MCF 10A (cell line): Measurements from ENCODE around the gene RAB37. TPM values are rescaled to one million over a fixed set of nuclear protein-coding genes. Genes with fewer than 3 reads are reported as not detected.

Source experiments
- BruUV-seq: library from RNA; stranded (reverse); fragments of 400-500 nt; replicated peaks from 2 replicates; lab custom pipeline; 2021; lab: Mats Ljungman, UMichigan
- CTCF ChIA-PET: fragments of 300-600 bp; sonication (Branson Sonifier 250); formaldehyde crosslinking; extraction: SDS; loops from one replicate; lab custom pipeline; 2021; ENCODE audit warnings: antibody characterized with exemption, inconsistent platforms; lab: Yijun Ruan, JAX
- POLR2A ChIA-PET: fragments of 300-600, 350-650 bp; sonication (Branson Sonifier 250); formaldehyde crosslinking; extraction: SDS; loops from one replicate; lab custom pipeline; 2020; ENCODE audit warnings: antibody characterized with exemption, inconsistent platforms; lab: Yijun Ruan, JAX
- DNase-seq: peaks from one replicate; pipeline ENCODE4 v3.0.0-alpha.2; 2018; ENCODE audit not compliant: unreplicated experiment
- H3K27ac Mint-ChIP-seq: one replicate; pipeline ENCODE4 v1.8.0; 2022; ENCODE audit warnings: mild to moderate bottlenecking, low read depth, mixed read lengths; ENCODE audit not compliant: unreplicated experiment
- H3K27me3 Mint-ChIP-seq: one replicate; pipeline ENCODE4 v1.8.0; 2022; ENCODE audit warnings: mixed read lengths; ENCODE audit not compliant: insufficient read depth, unreplicated experiment
- H3K36me3 Mint-ChIP-seq: one replicate; pipeline ENCODE4 v1.8.0; 2022; ENCODE audit warnings: mild to moderate bottlenecking, moderate library complexity, mixed read lengths; ENCODE audit not compliant: insufficient read depth, unreplicated experiment
- H3K4me1 Mint-ChIP-seq: one replicate; pipeline ENCODE4 v1.8.0; 2022; ENCODE audit warnings: mixed read lengths; ENCODE audit not compliant: insufficient read depth, unreplicated experiment
- H3K4me3 Mint-ChIP-seq: one replicate; pipeline ENCODE4 v1.8.0; 2022; ENCODE audit warnings: mild to moderate bottlenecking, moderate library complexity, mixed read lengths; ENCODE audit not compliant: unreplicated experiment
- H3K9me3 Mint-ChIP-seq: one replicate; pipeline ENCODE4 v1.8.0; 2022; ENCODE audit warnings: mixed read lengths; ENCODE audit not compliant: unreplicated experiment
- intact Hi-C: fragments of 100-400 bp; cut with micrococcal nuclease; formaldehyde crosslinking; loops from 2 replicates; pipeline ENCODE4 v1.14.1; 2022
- total RNA-seq: library from RNA; stranded (reverse); gene quantifications from 2 replicates; pipeline ENCODE4 v1.2.3, GENCODE V29; 2022
- TF ChIP-seq, protein P1 (sequence below): fragments of 200-600 bp; IDR thresholded peaks from one replicate; pipeline ENCODE4 v1.8.0; 2022; ENCODE audit warnings: antibody characterized with exemption, mild to moderate bottlenecking; ENCODE audit not compliant: unreplicated experiment

RAB37 gene
- total RNA-seq, 1 experiment from 2014 or later, result not detected

DNA sequence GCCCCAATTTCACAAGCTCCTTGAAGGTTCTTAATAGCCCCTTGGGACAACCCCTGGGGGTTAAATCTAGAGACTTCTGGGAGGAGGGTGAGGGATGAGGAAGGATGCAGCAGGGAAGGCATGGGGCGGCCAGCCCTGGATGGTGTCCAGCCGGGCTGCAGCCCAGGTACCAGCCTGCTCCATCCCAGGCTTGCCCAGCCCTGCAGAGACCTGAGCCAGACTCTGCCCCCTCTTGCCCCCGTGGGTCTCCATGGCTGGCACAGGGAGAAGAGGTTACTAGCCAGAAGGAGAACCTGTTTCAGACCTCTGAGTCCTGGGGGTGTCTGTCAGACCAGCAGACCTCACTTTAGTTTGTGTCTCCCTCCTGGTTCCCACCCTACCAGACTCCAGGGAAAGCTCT, 19.8 kb downstream of the RAB37 start:
- H3K4me3 Mint-ChIP-seq, result no peak overlapping the region

DNA sequence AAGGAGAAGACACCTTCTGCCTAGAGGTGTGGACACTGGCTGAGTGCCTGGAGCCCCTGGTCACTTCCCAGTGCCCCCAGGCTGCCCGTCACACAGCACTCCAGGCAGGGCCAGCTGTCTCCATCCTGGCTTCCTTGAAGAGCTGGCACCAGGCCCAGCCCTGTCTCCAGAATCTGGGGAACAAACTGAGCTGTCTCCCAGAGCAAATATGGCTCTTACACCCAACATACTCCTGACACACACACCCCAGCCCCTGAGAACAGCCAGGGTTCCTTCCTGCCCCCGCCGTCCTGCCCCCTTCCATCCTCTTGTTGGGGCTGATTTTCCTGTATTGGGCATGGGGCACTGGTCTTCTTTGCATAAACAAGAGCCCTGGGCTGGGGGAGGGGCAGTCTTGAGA, 20.4 kb downstream of the RAB37 start:
- Mint-ChIP-seq H3K4me3 (peak overlapping the region; percentile 61), H3K27me3 (no peaks in the 10 kb centered on the region), H3K27ac (no peak overlapping the region), H3K4me1 (peaks cover 30% of the 10 kb centered on the region), H3K9me3 (no peaks in the 10 kb centered on the region), H3K36me3 (no peaks in the 10 kb centered on the region)
- ChIA-PET POLR2A (interaction anchor here (0.9 to 4.7 kb wide), 6 partner anchors 7 to 186 kb away, joined by 3 to 29 read pairs (median 5); partner anchors contain the start of gene NAT9), CTCF (interaction anchor here (1.4 to 7.8 kb wide), 3 partner anchors 12 to 35 kb away, joined by 4 to 60 read pairs (median 34); no protein-coding TSS in a partner anchor)
- peak; percentile 78 for DNase-seq
- no TSS peak for BruUV-seq
- TF ChIP-seq, protein P1, sequence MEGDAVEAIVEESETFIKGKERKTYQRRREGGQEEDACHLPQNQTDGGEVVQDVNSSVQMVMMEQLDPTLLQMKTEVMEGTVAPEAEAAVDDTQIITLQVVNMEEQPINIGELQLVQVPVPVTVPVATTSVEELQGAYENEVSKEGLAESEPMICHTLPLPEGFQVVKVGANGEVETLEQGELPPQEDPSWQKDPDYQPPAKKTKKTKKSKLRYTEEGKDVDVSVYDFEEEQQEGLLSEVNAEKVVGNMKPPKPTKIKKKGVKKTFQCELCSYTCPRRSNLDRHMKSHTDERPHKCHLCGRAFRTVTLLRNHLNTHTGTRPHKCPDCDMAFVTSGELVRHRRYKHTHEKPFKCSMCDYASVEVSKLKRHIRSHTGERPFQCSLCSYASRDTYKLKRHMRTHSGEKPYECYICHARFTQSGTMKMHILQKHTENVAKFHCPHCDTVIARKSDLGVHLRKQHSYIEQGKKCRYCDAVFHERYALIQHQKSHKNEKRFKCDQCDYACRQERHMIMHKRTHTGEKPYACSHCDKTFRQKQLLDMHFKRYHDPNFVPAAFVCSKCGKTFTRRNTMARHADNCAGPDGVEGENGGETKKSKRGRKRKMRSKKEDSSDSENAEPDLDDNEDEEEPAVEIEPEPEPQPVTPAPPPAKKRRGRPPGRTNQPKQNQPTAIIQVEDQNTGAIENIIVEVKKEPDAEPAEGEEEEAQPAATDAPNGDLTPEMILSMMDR, result no peak
- intact Hi-C loops, result no loop called here

More for the DNA sequence above, 19.8 kb downstream of the RAB37 start:
- BruUV-seq, result no TSS peak
- no peaks in the 10 kb centered on the region for H3K27me3 Mint-ChIP-seq
- ChIA-PET POLR2A (interaction anchor here (0.9 to 4.3 kb wide), 4 partner anchors 11 to 116 kb away, joined by 3 to 18 read pairs (median 5); partner anchors contain the start of gene NAT9), CTCF (interaction anchor here (4.9 to 7.8 kb wide), 2 partner anchors 12 to 14 kb away, joined by 34 to 60 read pairs; no protein-coding TSS in a partner anchor)
- intact Hi-C loops, result no loop called here
- no peaks in the 10 kb centered on the region for H3K9me3 Mint-ChIP-seq
- H3K4me1 Mint-ChIP-seq, result peaks cover 34% of the 10 kb centered on the region
- H3K36me3 Mint-ChIP-seq, result no peaks in the 10 kb centered on the region
- no peak overlapping the region for H3K27ac Mint-ChIP-seq
- DNase-seq, result no peak
- TF ChIP-seq, protein P1, result no peak

DNA sequence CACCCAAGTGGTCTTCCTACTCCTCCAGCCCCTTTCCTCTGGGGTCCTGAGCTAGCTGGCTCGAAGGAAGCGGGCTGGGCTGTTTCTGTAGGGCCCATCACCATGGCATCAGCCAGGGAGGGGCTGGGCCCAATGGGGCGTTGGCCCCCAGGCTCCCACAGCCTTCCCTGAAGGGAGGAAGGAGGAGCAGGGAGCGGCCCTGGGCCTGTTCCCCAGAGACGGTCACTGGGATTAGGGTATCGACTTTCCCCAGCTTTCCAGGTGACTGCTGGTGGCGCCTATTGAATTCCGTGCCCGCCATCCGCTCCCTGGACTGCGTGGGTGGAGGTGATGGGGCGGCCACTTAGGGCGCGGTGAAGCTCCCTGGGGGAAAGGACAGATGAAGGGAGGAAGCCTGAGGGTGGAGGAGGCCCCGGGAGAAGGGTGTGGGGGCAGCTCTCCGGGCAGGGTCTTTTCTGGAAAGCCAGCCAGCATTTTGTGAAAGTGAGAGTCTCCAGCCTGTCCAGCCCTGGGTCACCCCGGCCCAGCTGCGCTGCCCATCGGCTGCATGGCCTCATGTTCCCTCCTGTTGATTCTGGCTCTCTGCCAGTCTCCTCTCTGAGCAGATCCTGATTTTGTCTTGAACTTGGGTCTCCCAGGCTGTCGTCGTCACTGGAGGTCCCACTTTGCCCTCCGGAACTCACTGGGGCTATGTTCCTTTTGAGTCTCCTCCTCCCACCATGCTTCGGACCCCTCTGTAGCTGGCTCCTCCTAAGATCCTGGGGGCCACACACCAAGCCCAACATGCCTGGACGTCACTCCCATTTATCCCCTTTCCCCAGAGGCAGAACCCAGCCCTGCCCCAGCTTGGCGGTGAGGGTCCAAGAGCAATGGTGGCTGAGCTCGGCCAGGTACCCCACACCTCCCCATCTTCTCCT, 21.1 kb downstream of the RAB37 start:
- Mint-ChIP-seq H3K27me3 (no peaks in the 10 kb centered on the region), H3K9me3 (no peaks in the 10 kb centered on the region), H3K4me1 (peaks cover 24% of the 10 kb centered on the region), H3K4me3 (peak overlapping the region; percentile 61), H3K27ac (peak overlapping the region; percentile 83), H3K36me3 (no peaks in the 10 kb centered on the region)
- ChIA-PET CTCF (interaction anchor here (0.7 to 7.8 kb wide), 6 partner anchors 12 to 421 kb away, joined by 3 to 60 read pairs (median 4); no protein-coding TSS in a partner anchor), POLR2A (interaction anchor here (0.6 to 4.7 kb wide), 7 partner anchors 8 to 186 kb away, joined by 3 to 29 read pairs (median 6); partner anchors contain the start of gene NAT9)
- TF ChIP-seq, protein P1, result no peak
- BruUV-seq, result no TSS peak
- intact Hi-C loops, result no loop called here
- DNase-seq, result peak; percentile 78

DNA sequence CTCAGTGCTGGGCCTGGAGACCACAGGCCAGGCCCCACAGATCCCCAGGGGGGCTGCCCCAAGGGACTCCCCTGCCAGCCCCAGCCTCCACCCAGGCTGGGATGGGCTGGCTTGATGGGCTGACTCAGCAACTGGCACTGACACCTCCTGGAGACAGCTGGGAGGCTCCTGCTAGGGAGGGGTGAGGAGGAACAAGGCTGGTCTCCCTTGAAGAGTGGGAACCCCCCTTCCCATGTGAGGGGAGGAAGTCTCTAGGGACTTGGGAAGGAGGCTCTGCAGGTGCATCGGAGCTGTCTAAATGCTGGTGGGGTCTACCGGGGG, 21.8 kb downstream of the RAB37 start:
- ChIA-PET POLR2A (interaction anchor here (3.0 to 4.7 kb wide), 3 partner anchors 9 to 17 kb away, joined by 18 to 29 read pairs (median 21); partner anchors contain the start of gene NAT9), CTCF (interaction anchor here (0.7 to 7.8 kb wide), 8 partner anchors 9 to 421 kb away, joined by 3 to 60 read pairs (median 6); partner anchors contain the start of gene NAT9)
- Mint-ChIP-seq H3K36me3 (no peaks in the 10 kb centered on the region), H3K27me3 (no peaks in the 10 kb centered on the region), H3K4me1 (peaks cover 24% of the 10 kb centered on the region), H3K4me3 (peak overlapping the region; percentile 61), H3K9me3 (no peaks in the 10 kb centered on the region), H3K27ac (peak overlapping the region; percentile 83)
- DNase-seq, result peak; percentile 77
- BruUV-seq, result no TSS peak
- intact Hi-C loops, result no loop called here
- TF ChIP-seq, protein P1, result no peak
